Muscle of leg (tissue), 11 donors: Measurements from ENCODE around the gene OR2AK2. TPM values are rescaled to one million over a fixed set of nuclear protein-coding genes. Genes with fewer than 3 reads are reported as not detected.

Experiments used
- DNase-seq: peaks from one replicate; pipeline ENCODE4 v3.0.0; 2013
- H3K27ac ChIP-seq: one replicate; pipeline ENCODE4 v1.5.1; 2013; ENCODE audit warnings: mild to moderate bottlenecking, low read length, control low read depth
- H3K27me3 ChIP-seq: one replicate; pipeline ENCODE4 v1.6.1; 2013; ENCODE audit warnings: low read length; ENCODE audit not compliant: control insufficient read depth, insufficient read depth
- H3K36me3 ChIP-seq: one replicate; pipeline ENCODE4 v1.6.1; 2013; ENCODE audit warnings: low read length; ENCODE audit not compliant: control insufficient read depth, insufficient read depth
- H3K4me1 ChIP-seq: one replicate; pipeline ENCODE4 v1.6.1; 2013; ENCODE audit warnings: low read length; ENCODE audit not compliant: control insufficient read depth, insufficient read depth
- H3K4me3 ChIP-seq: one replicate; pipeline ENCODE4 v1.5.1; 2013; ENCODE audit warnings: low read length, control low read depth
- H3K9me3 ChIP-seq: replicated peaks from 2 replicates; pipeline ENCODE4 v1.6.1; 2013; ENCODE audit warnings: low read depth, low read length; ENCODE audit not compliant: control insufficient read depth
- WGBS: methylation state at CpG from one replicate; pipeline ENCODE4 v1.1.5; 2013; ENCODE audit warnings: missing lambda C conversion rate; ENCODE audit not compliant: insufficient coverage; 5-methylcytosine and 5-hydroxymethylcytosine counted together
- polyA plus RNA-seq, 8 donors: library from polyadenylated mRNA; unstranded; fragments of 120-200 nt; gene quantifications; one replicate each; pipeline versions ENCODE4 v1.2.1 to v1.2.3, GENCODE V29; 2013; ENCODE audit warnings: inconsistent platforms in 1 of 8, low replicate concordance in 1 of 8; ENCODE audit not compliant: insufficient read length in 8 of 8, insufficient read depth in 1 of 8
- total RNA-seq: library from RNA; stranded (reverse); fragments of 120-200 nt; gene quantifications from one replicate; pipeline ENCODE4 v1.2.4, GENCODE V29; 2013

Gene OR2AK2
- total and polyA plus RNA-seq, 9 donors: not detected

- no peaks in the 10 kb centered on the region for H3K4me1 ChIP-seq
- H3K36me3 ChIP-seq: no peaks in the 10 kb centered on the region
- no peak for DNase-seq
- no peaks in the 10 kb centered on the region for H3K27me3 ChIP-seq
- no peak overlapping the region for H3K4me3 ChIP-seq
- H3K9me3 ChIP-seq: peaks cover 22% of the 10 kb centered on the region
- WGBS: no CpG with 5 or more reads among the region's 1 CpG
- no peak overlapping the region for H3K27ac ChIP-seq
Measured at GRCh38 chr1:247953408-247953807, 11.6 kb upstream of the OR2AK2 start.

- Histone ChIP-seq H3K27ac (no peak overlapping the region), H3K36me3 (no peaks in the 10 kb centered on the region), H3K4me1 (no peaks in the 10 kb centered on the region), H3K9me3 (peaks cover 11% of the 10 kb centered on the region), H3K4me3 (no peak overlapping the region), H3K27me3 (no peaks in the 10 kb centered on the region)
- no peak for DNase-seq
- no CpG with 5 or more reads among the region's 3 CpGs for WGBS
Measured at GRCh38 chr1:247961791-247962190, 3.2 kb upstream of the OR2AK2 start.

GRCh38 chr1:247962911-247963588 lies 2.0 kb upstream of the OR2AK2 start:
- H3K4me1 ChIP-seq: no peaks in the 10 kb centered on the region
- no peak overlapping the region for H3K4me3 ChIP-seq
- H3K27ac ChIP-seq: no peak overlapping the region
- WGBS: 50% methylated on average over 1 of the region's 4 CpGs
- H3K27me3 ChIP-seq: no peaks in the 10 kb centered on the region
- DNase-seq: no peak
- peaks cover 11% of the 10 kb centered on the region for H3K9me3 ChIP-seq
- no peaks in the 10 kb centered on the region for H3K36me3 ChIP-seq

GRCh38 chr1:247966532-247967204 lies 1.6 kb downstream of the OR2AK2 start:
- peaks cover 18% of the 10 kb centered on the region for H3K9me3 ChIP-seq
- peak; percentile 7 for DNase-seq
- no peaks in the 10 kb centered on the region for H3K27me3 ChIP-seq
- no peak overlapping the region for H3K27ac ChIP-seq
- 0% methylated on average over 1 of the region's 5 CpGs for WGBS
- H3K36me3 ChIP-seq: no peaks in the 10 kb centered on the region
- H3K4me3 ChIP-seq: no peak overlapping the region
- H3K4me1 ChIP-seq: no peaks in the 10 kb centered on the region

- H3K4me1 ChIP-seq: no peaks in the 10 kb centered on the region
- H3K27ac ChIP-seq: no peak overlapping the region
- no peaks in the 10 kb centered on the region for H3K27me3 ChIP-seq
- no CpG with 5 or more reads among the region's 2 CpGs for WGBS
- no peak for DNase-seq
- peaks cover 25% of the 10 kb centered on the region for H3K9me3 ChIP-seq
- H3K36me3 ChIP-seq: no peaks in the 10 kb centered on the region
- no peak overlapping the region for H3K4me3 ChIP-seq
Measured at GRCh38 chr1:247992986-247993385, 28.0 kb downstream of the OR2AK2 start.

- DNase-seq: no peak
- Histone ChIP-seq H3K27me3 (no peaks in the 10 kb centered on the region), H3K4me1 (no peaks in the 10 kb centered on the region), H3K4me3 (no peak overlapping the region), H3K27ac (no peak overlapping the region), H3K9me3 (peaks cover 17% of the 10 kb centered on the region), H3K36me3 (no peaks in the 10 kb centered on the region)
- no CpG with 5 or more reads among the region's 2 CpGs for WGBS
Measured at GRCh38 chr1:247998811-247999210, 33.8 kb downstream of the OR2AK2 start.

- Histone ChIP-seq H3K9me3 (peaks cover 13% of the 10 kb centered on the region), H3K27me3 (no peaks in the 10 kb centered on the region), H3K4me3 (no peak overlapping the region), H3K36me3 (no peaks in the 10 kb centered on the region), H3K4me1 (no peaks in the 10 kb centered on the region), H3K27ac (no peak overlapping the region)
- no peak for DNase-seq
- no CpG with 5 or more reads among the region's 1 CpG for WGBS
Measured at GRCh38 chr1:248000169-248000568, 35.1 kb downstream of the OR2AK2 start.

- DNase-seq: no peak
- WGBS: no CpG with 5 or more reads among the region's 1 CpG
- H3K9me3 ChIP-seq: peaks cover 31% of the 10 kb centered on the region
- no peaks in the 10 kb centered on the region for H3K36me3 ChIP-seq
- no peaks in the 10 kb centered on the region for H3K4me1 ChIP-seq
- no peaks in the 10 kb centered on the region for H3K27me3 ChIP-seq
- H3K27ac ChIP-seq: no peak overlapping the region
- H3K4me3 ChIP-seq: no peak overlapping the region
Measured at GRCh38 chr1:248007778-248008177, 42.7 kb downstream of the OR2AK2 start.

GRCh38 chr1:248009681-248010080 lies 44.6 kb downstream of the OR2AK2 start:
- 80% methylated on average over 1 of the region's 3 CpGs for WGBS
- H3K4me3 ChIP-seq: no peak overlapping the region
- H3K36me3 ChIP-seq: no peaks in the 10 kb centered on the region
- no peaks in the 10 kb centered on the region for H3K27me3 ChIP-seq
- DNase-seq: no peak
- H3K4me1 ChIP-seq: no peaks in the 10 kb centered on the region
- H3K9me3 ChIP-seq: peaks cover 36% of the 10 kb centered on the region
- no peak overlapping the region for H3K27ac ChIP-seq

GRCh38 chr1:248013229-248013710 lies 48.2 kb downstream of the OR2AK2 start, which contains the start of gene OR2L5:
OR2L5 (plus strand) TSS chr1:248013660; CDS start chr1:248021948, 8,288 bp downstream.
- peaks cover 28% of the 10 kb centered on the region for H3K9me3 ChIP-seq
- no peak within 1 kb of the TSS for H3K4me3 ChIP-seq
- H3K36me3 ChIP-seq: no peaks in the 10 kb centered on the region
- no peak for DNase-seq
- no peaks in the 10 kb centered on the region for H3K27me3 ChIP-seq
- H3K4me1 ChIP-seq: no peaks in the 10 kb centered on the region
- H3K27ac ChIP-seq: no peak within 1 kb of the TSS
- no CpG with 5 or more reads among the region's 2 CpGs for WGBS
